Measurements from ENCODE around the gene DHX30. TPM values are rescaled to one million over a fixed set of nuclear protein-coding genes. Genes with fewer than 3 reads are reported as not detected.
"Not testable (repeated sequence)": the region's sequence is repeated elsewhere in the genome, so short reads cannot be mapped to it uniquely, and the experiment has no call there.

DHX30 gene
- total RNA-seq, 1 experiment from 2014 or later = 65.1 TPM

DNA sequence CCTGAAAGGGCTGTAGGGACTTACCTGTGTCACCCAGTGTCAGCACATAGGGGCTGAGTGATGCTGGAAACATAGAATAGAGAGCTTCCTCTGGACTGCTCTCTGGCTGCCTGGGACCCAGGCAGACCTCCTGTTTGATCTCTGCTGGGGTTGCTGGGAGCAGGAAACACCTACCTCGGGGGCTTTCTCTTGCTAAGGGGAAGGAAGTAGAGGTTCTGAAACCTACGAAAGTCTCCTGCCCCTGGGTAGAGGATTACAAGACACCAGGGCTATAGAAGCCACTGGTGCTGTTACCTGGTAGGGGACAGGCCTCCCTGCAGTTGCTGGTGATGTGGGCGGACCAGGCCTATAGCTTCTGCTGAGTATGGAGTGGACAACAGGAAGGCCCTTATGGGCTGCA is 81.7 kb downstream of the DHX30 start:
- in situ Hi-C loops (cut with HindIII; ENCODE audit: low pct_unique_long_range_greater_than_20kb, low sequenced_read_pairs) = no loop called here
- H3K36me3 ChIP-seq (ENCODE audit: control insufficient read depth, insufficient read depth, low read length) = no peaks in the 10 kb centered on the region
- H3K27ac ChIP-seq (ENCODE audit: low read length) = no peak overlapping the region
- no peak for DNase-seq (ENCODE audit: low read depth, low spot score)
- CTCF ChIA-PET = no interaction called here
- BruUV-seq (replicated peaks) = no TSS peak
- H3K27me3 ChIP-seq (ENCODE audit: control insufficient read depth, insufficient read depth, low read length) = no peaks in the 10 kb centered on the region
- POLR2A ChIA-PET = no interaction called here
- intact Hi-C loops (cut with micrococcal nuclease; ENCODE audit: unreplicated experiment) = no loop called here
- no peak for ATAC-seq
- H3K9me3 ChIP-seq (ENCODE audit: control insufficient read depth, insufficient read depth, low read depth, low read length) = no peaks in the 10 kb centered on the region
- H3K4me3 ChIP-seq (ENCODE audit: low read depth in 2 of 2, low read length in 2 of 2) = no peak overlapping the region
- TF ChIP-seq SIN3A (IDR thresholded peaks at IDR 0.05; ENCODE audit: borderline replicate concordance, insufficient read depth, low read depth, low read length) (no peak), TCF7L2 (IDR thresholded peaks at IDR 0.05; ENCODE audit: low read depth, low read length) (no peak), POLR2AphosphoS5 (IDR thresholded peaks at IDR 0.05; ENCODE audit: low read depth, low read length) (no peak)
- TF ChIP-seq, protein P1, sequence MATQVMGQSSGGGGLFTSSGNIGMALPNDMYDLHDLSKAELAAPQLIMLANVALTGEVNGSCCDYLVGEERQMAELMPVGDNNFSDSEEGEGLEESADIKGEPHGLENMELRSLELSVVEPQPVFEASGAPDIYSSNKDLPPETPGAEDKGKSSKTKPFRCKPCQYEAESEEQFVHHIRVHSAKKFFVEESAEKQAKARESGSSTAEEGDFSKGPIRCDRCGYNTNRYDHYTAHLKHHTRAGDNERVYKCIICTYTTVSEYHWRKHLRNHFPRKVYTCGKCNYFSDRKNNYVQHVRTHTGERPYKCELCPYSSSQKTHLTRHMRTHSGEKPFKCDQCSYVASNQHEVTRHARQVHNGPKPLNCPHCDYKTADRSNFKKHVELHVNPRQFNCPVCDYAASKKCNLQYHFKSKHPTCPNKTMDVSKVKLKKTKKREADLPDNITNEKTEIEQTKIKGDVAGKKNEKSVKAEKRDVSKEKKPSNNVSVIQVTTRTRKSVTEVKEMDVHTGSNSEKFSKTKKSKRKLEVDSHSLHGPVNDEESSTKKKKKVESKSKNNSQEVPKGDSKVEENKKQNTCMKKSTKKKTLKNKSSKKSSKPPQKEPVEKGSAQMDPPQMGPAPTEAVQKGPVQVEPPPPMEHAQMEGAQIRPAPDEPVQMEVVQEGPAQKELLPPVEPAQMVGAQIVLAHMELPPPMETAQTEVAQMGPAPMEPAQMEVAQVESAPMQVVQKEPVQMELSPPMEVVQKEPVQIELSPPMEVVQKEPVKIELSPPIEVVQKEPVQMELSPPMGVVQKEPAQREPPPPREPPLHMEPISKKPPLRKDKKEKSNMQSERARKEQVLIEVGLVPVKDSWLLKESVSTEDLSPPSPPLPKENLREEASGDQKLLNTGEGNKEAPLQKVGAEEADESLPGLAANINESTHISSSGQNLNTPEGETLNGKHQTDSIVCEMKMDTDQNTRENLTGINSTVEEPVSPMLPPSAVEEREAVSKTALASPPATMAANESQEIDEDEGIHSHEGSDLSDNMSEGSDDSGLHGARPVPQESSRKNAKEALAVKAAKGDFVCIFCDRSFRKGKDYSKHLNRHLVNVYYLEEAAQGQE (IDR thresholded peaks at IDR 0.05; ENCODE audit: insufficient read depth in 1 of 2, low read depth in 2 of 2, low read length in 1 of 2) = no peak
- TF ChIP-seq, protein P2, sequence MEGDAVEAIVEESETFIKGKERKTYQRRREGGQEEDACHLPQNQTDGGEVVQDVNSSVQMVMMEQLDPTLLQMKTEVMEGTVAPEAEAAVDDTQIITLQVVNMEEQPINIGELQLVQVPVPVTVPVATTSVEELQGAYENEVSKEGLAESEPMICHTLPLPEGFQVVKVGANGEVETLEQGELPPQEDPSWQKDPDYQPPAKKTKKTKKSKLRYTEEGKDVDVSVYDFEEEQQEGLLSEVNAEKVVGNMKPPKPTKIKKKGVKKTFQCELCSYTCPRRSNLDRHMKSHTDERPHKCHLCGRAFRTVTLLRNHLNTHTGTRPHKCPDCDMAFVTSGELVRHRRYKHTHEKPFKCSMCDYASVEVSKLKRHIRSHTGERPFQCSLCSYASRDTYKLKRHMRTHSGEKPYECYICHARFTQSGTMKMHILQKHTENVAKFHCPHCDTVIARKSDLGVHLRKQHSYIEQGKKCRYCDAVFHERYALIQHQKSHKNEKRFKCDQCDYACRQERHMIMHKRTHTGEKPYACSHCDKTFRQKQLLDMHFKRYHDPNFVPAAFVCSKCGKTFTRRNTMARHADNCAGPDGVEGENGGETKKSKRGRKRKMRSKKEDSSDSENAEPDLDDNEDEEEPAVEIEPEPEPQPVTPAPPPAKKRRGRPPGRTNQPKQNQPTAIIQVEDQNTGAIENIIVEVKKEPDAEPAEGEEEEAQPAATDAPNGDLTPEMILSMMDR (IDR thresholded peaks at IDR 0.05) = no peak
- no peaks in the 10 kb centered on the region for H3K4me1 ChIP-seq (ENCODE audit: control insufficient read depth, insufficient read depth, low read length)

DNA sequence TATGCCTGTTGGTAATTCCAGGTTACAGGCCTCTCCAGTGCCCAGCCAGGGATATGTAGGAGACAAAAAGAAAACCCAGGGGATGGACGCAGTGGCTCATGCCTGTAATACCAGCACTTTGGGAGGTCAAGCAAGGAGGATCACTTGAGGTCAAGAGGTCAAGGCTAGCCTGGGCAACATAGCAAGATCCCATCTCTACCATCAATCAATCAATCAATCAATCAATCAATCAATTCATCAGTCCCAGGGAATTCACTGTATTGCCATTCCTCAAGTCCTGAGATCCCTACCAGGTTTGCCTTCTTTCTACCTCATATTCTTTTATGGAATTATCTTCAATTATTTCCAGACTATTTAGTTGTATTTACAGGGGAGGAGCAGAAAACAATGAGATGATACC is 82.2 kb downstream of the DHX30 start:
- no peaks in the 10 kb centered on the region for H3K4me1 ChIP-seq (ENCODE audit: control insufficient read depth, insufficient read depth, low read length)
- ATAC-seq (no peak), DNase-seq (ENCODE audit: low read depth, low spot score) (no peak)
- no peak for TF ChIP-seq POLR2AphosphoS5 (IDR thresholded peaks at IDR 0.05; ENCODE audit: low read depth, low read length)
- intact Hi-C loops (cut with micrococcal nuclease; ENCODE audit: unreplicated experiment) (no loop called here), in situ Hi-C loops (cut with HindIII; ENCODE audit: low pct_unique_long_range_greater_than_20kb, low sequenced_read_pairs) (no loop called here)
- H3K27ac ChIP-seq (ENCODE audit: low read length) = no peak overlapping the region
- ChIA-PET POLR2A (no interaction called here), CTCF (no interaction called here)
- no peak overlapping the region for H3K4me3 ChIP-seq (ENCODE audit: low read depth in 2 of 2, low read length in 2 of 2)
- H3K27me3 ChIP-seq (ENCODE audit: control insufficient read depth, insufficient read depth, low read length) = no peaks in the 10 kb centered on the region
- no peaks in the 10 kb centered on the region for H3K36me3 ChIP-seq (ENCODE audit: control insufficient read depth, insufficient read depth, low read length)
- BruUV-seq (replicated peaks) = no TSS peak
- H3K9me3 ChIP-seq (ENCODE audit: control insufficient read depth, insufficient read depth, low read depth, low read length) = no peaks in the 10 kb centered on the region

DNA sequence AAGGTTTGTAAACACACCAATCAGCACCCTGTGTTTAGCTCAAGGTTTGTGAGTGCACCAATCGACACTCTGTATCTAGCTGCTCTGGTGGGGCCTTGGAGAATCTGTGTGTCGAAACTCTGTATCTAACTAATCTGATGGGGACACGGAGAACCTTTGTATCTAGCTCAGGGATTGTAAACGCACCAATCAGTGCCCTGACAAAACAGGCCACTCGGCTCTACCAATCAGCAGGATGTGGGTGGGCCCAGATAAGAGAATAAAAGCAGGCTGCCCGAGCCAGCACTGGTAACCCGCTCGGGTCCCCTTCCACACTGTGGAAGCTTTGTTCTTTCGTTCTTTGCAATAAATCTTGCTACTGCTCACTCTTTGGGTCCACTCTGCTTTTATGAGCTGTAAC is 85.1 kb downstream of the DHX30 start:
- H3K4me1 ChIP-seq (ENCODE audit: control insufficient read depth, insufficient read depth, low read length); in situ Hi-C loops (cut with HindIII; ENCODE audit: low pct_unique_long_range_greater_than_20kb, low sequenced_read_pairs); intact Hi-C loops (cut with micrococcal nuclease; ENCODE audit: unreplicated experiment); BruUV-seq (replicated peaks); DNase-seq (ENCODE audit: low read depth, low spot score); POLR2A ChIA-PET; H3K9me3 ChIP-seq (ENCODE audit: control insufficient read depth, insufficient read depth, low read depth, low read length); H3K4me3 ChIP-seq (ENCODE audit: low read depth in 2 of 2, low read length in 2 of 2); H3K27me3 ChIP-seq (ENCODE audit: control insufficient read depth, insufficient read depth, low read length); ATAC-seq; H3K36me3 ChIP-seq (ENCODE audit: control insufficient read depth, insufficient read depth, low read length); CTCF ChIA-PET; H3K27ac ChIP-seq (ENCODE audit: low read length): not testable (repeated sequence)
